Smooth muscle cell (in vitro differentiated cells): ENCODE data around the gene KIF6. TPM values are rescaled to one million over a fixed set of nuclear protein-coding genes. Genes with fewer than 3 reads are reported as not detected.

ENCODE experiments used
- DNase-seq: peaks from one replicate; lab custom pipeline; 2025; ENCODE audit not compliant: unreplicated experiment; lab: John Stamatoyannopoulos, UW
- H2AFZ ChIP-seq: fragments of 200-600 bp; sonication (generic); 2 replicates; pipeline ENCODE4 v1.6.0; 2016; ENCODE audit warnings: antibody characterized with exemption, low read depth, mild to moderate bottlenecking
- H3F3A ChIP-seq: fragments of 200-600 bp; sonication (generic); 2 replicates; pipeline ENCODE4 v1.6.0; 2017; ENCODE audit warnings: antibody characterized with exemption, low read depth
- H3K27ac ChIP-seq: fragments of 200-600 bp; sonication (generic); 2 replicates; pipeline ENCODE4 v1.5.1; 2016; ENCODE audit warnings: low read depth, mild to moderate bottlenecking
- H3K27me3 ChIP-seq: fragments of 200-600 bp; sonication (generic); 2 replicates; pipeline ENCODE4 v1.6.1; 2016; ENCODE audit warnings: low read depth, mild to moderate bottlenecking
- H3K36me3 ChIP-seq: fragments of 200-600 bp; sonication (generic); 2 replicates; pipeline ENCODE4 v1.5.1; 2016; ENCODE audit warnings: low read depth
- H3K4me1 ChIP-seq: fragments of 200-600 bp; sonication (generic); 2 replicates; pipeline ENCODE4 v1.5.1; 2016; ENCODE audit warnings: low read depth
- H3K4me2 ChIP-seq: fragments of 200-600 bp; sonication (generic); 2 replicates; pipeline ENCODE4 v1.6.0; 2016; ENCODE audit warnings: mild to moderate bottlenecking
- H3K4me3 ChIP-seq: fragments of 200-600 bp; sonication (generic); 2 replicates; pipeline ENCODE4 v1.5.1; 2016; ENCODE audit warnings: mild to moderate bottlenecking
- H3K79me2 ChIP-seq: fragments of 200-600 bp; sonication (generic); 2 replicates; pipeline ENCODE4 v1.6.0; 2016; ENCODE audit warnings: low read depth, mild to moderate bottlenecking
- H3K9ac ChIP-seq: fragments of 200-600 bp; sonication (generic); 2 replicates; pipeline ENCODE4 v1.6.0; 2016; ENCODE audit warnings: low read depth
- H3K9me3 ChIP-seq: fragments of 200-600 bp; sonication (generic); replicated peaks from 2 replicates; pipeline ENCODE4 v1.5.1; 2016; ENCODE audit warnings: low read depth
- H4K20me1 ChIP-seq: fragments of 200-600 bp; sonication (generic); 2 replicates; pipeline ENCODE4 v1.6.0; 2016; ENCODE audit warnings: low read depth
- WGBS: methylation state at CpG from one replicate; pipeline ENCODE4 v1.1.7; 2016; ENCODE audit warnings: low lambda C conversion rate; 5-methylcytosine and 5-hydroxymethylcytosine counted together
- polyA plus RNA-seq: library from polyadenylated mRNA; unstranded; fragments of >200 nt; fragmentation: Nextera tagmentation; extraction: Ambion mirVana; gene quantifications from 2 replicates; pipeline ENCODE4 v1.2.1, GENCODE V29; 2016
- total RNA-seq: library from RNA; depleted of rRNA; stranded (reverse); fragments of >200 nt; gene quantifications from 2 replicates; pipeline ENCODE4 v1.2.3, GENCODE V29; 2014
- TF ChIP-seq, protein P1 (sequence below): fragments of 200-600 bp; sonication (generic); IDR thresholded peaks from 2 replicates; pipeline ENCODE4 v1.5.1; 2017; ENCODE audit warnings: borderline replicate concordance, mild to moderate bottlenecking, antibody characterized with exemption; ENCODE audit not compliant: insufficient read depth, poor library complexity, severe bottlenecking

The KIF6 gene
- total and polyA plus RNA-seq, 2 experiments from 2014 or later: 1.1 to 1.5 TPM

DNA sequence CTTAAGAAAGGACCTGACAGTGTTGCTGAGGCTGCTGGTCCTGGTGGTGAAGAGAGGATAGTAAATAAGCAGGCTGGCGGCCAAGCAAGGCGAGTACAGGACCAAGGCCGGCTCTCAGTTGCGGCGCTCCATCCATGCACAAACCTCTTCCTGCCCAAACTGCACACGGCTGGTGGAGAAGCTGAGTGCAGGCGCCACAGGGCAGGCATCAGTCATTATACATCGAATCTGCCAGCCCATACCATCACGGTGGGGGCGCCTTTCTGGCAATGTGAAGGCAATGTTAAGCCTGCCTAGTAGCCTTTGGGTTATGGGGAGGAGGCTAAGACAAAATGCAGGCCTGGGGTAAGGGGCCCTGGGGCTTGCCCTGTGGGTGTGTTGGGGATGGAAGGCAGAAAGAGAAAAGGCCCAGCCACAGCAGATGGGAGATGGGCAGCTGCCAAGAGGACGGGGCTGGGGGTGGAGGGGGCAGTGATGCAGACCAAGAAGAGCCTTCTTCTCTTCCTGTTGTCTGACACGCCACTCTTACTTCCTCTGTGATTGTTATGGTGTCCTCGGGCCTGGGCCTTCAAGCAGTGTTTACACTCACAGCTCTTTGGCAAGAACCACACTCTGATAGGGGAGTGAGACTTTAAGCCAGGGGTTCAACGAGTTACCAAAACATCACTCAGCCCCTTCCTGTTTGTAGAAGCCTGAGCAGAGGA is 382.4 kb downstream of the KIF6 start:
- Histone ChIP-seq H2AFZ (no peak overlapping the region), H3K9me3 (no peaks in the 10 kb centered on the region), H3K27ac (no peak overlapping the region), H3K4me2 (no peak overlapping the region), H3K4me1 (peaks cover 15% of the 10 kb centered on the region), H3F3A (no peaks in the 10 kb centered on the region), H3K4me3 (no peak overlapping the region), H3K36me3 (no peaks in the 10 kb centered on the region), H3K79me2 (no peaks in the 10 kb centered on the region), H4K20me1 (no peaks in the 10 kb centered on the region), H3K27me3 (peaks cover 17% of the 10 kb centered on the region), H3K9ac (no peak overlapping the region)
- 81% methylated on average over 13 of the region's 14 CpGs for WGBS
- TF ChIP-seq, protein P1, sequence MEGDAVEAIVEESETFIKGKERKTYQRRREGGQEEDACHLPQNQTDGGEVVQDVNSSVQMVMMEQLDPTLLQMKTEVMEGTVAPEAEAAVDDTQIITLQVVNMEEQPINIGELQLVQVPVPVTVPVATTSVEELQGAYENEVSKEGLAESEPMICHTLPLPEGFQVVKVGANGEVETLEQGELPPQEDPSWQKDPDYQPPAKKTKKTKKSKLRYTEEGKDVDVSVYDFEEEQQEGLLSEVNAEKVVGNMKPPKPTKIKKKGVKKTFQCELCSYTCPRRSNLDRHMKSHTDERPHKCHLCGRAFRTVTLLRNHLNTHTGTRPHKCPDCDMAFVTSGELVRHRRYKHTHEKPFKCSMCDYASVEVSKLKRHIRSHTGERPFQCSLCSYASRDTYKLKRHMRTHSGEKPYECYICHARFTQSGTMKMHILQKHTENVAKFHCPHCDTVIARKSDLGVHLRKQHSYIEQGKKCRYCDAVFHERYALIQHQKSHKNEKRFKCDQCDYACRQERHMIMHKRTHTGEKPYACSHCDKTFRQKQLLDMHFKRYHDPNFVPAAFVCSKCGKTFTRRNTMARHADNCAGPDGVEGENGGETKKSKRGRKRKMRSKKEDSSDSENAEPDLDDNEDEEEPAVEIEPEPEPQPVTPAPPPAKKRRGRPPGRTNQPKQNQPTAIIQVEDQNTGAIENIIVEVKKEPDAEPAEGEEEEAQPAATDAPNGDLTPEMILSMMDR: no peak
- DNase-seq: no peak

GRCh38 chr6:39341937-39342336 is 383.3 kb downstream of the KIF6 start:
- no peaks in the 10 kb centered on the region for H3K36me3 ChIP-seq

GRCh38 chr6:39341352-39341751 is 383.9 kb downstream of the KIF6 start:
- H3F3A ChIP-seq: no peaks in the 10 kb centered on the region
- peaks cover 15% of the 10 kb centered on the region for H3K4me1 ChIP-seq

More at GRCh38 chr6:39341937-39342336, 383.3 kb downstream of the KIF6 start:
- WGBS: 90% methylated on average over 5 of the region's 5 CpGs
- Histone ChIP-seq H3K27ac (no peak overlapping the region), H3K9ac (no peak overlapping the region), H3K9me3 (no peaks in the 10 kb centered on the region), H3F3A (no peaks in the 10 kb centered on the region), H3K27me3 (peaks cover 23% of the 10 kb centered on the region), H3K4me3 (no peak overlapping the region), H4K20me1 (no peaks in the 10 kb centered on the region), H3K4me2 (no peak overlapping the region), H2AFZ (no peak overlapping the region), H3K79me2 (no peaks in the 10 kb centered on the region), H3K4me1 (peaks cover 15% of the 10 kb centered on the region)
- TF ChIP-seq, protein P1: no peak
- no peak for DNase-seq

More at GRCh38 chr6:39341352-39341751, 383.9 kb downstream of the KIF6 start:
- no peaks in the 10 kb centered on the region for H3K36me3 ChIP-seq
- H4K20me1 ChIP-seq: no peaks in the 10 kb centered on the region
- TF ChIP-seq, protein P1: no peak
- no peak for DNase-seq
- H3K27ac ChIP-seq: no peak overlapping the region
- no peak overlapping the region for H3K9ac ChIP-seq
- 94% methylated on average over 3 of the region's 3 CpGs for WGBS
- no peaks in the 10 kb centered on the region for H3K9me3 ChIP-seq
- no peak overlapping the region for H2AFZ ChIP-seq
- H3K4me2 ChIP-seq: no peak overlapping the region
- peaks cover 23% of the 10 kb centered on the region for H3K27me3 ChIP-seq
- H3K79me2 ChIP-seq: no peaks in the 10 kb centered on the region
- no peak overlapping the region for H3K4me3 ChIP-seq
